NT2/D1 (cell line): ENCODE results near the gene CNIH1.

Experiments used
- SUZ12 ChIP-seq: IDR thresholded peaks from 2 replicates; pipeline ENCODE4 v1.6.1; 2011; ENCODE audit not compliant: insufficient read length, insufficient read depth; ENCODE audit errors: extremely low read depth
- YY1 ChIP-seq: IDR thresholded peaks from 2 replicates; pipeline ENCODE4 v1.6.1; 2011; ENCODE audit not compliant: insufficient read length, insufficient read depth
- ZNF274 ChIP-seq: IDR thresholded peaks from 2 replicates; pipeline ENCODE4 v1.6.1; 2011; ENCODE audit warnings: mild to moderate bottlenecking, low read depth, low read length

DNA sequence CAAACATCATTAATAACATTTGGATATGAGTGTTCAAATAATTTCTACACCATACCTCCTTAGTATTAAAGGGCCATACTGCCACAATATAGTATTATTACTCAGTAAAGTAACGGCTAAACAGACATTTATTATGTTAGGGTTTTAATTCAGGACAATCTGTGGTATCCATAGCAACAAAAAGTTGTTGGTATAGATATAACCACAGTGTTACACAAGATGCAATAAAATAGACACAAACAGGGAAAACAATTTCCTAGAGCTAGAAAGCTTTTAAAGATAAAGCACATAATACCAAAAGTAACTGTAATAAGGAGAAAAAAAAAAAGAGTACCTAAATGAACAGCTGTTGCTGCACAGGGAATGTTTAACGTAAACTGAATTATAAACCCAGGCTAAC, 16.1 kb downstream of the CNIH1 start:
- TF ChIP-seq ZNF274 (no peak), SUZ12 (no peak), YY1 (no peak)
